Prostate gland (tissue), 2 donors: Measurements from ENCODE around the gene ARL4C. TPM values are rescaled to one million over a fixed set of nuclear protein-coding genes. Genes with fewer than 3 reads are reported as not detected.

Experiments
- DNase-seq: peaks from one replicate; pipeline ENCODE4 v3.0.0-alpha.2; 2019; ENCODE audit warnings: low spot score
- H3K27ac ChIP-seq, 2 donors: fragments of 200-600 bp; sonication (generic); 2 replicates each; pipeline ENCODE4 v1.5.1; 2017 to 2019
- H3K27me3 ChIP-seq: fragments of 200-600 bp; sonication (generic); replicated peaks from 2 replicates; pipeline ENCODE4 v1.5.1; 2019; ENCODE audit not compliant: insufficient read depth
- H3K36me3 ChIP-seq, 2 donors: fragments of 200-600 bp; sonication (generic); 1 replicate in 1 of 2; 2 replicates in 1 of 2; pipeline versions ENCODE4 v1.5.1 to v1.8.1; 2017 to 2019
- H3K4me1 ChIP-seq: fragments of 200-600 bp; sonication (generic); replicated peaks from 2 replicates; pipeline ENCODE4 v1.5.1; 2019
- H3K4me3 ChIP-seq, 2 donors: fragments of 200-600 bp; sonication (generic); 2 replicates each; pipeline ENCODE4 v1.5.1; 2017 to 2019
- H3K9me3 ChIP-seq: fragments of 200-600 bp; sonication (generic); 2 replicates; pipeline ENCODE4 v1.5.1; 2017
- CTCF ChIP-seq, 4 experiments: fragments of 200-600 bp in 2 of 4; fragments of 450-650 bp in 2 of 4; sonication (generic) in 2 of 4; IDR thresholded peaks; 1 replicate in 3 of 4; 2 replicates in 1 of 4; pipeline ENCODE4 v1.5.1; 2016 to 2019; ENCODE audit warnings: antibody characterized with exemption in 4 of 4, mild to moderate bottlenecking in 2 of 4, moderate library complexity in 2 of 4
- POLR2A ChIP-seq: fragments of 450-650 bp; IDR thresholded peaks from one replicate; pipeline ENCODE4 v1.6.1; 2016; ENCODE audit warnings: antibody characterized with exemption, mild to moderate bottlenecking
- POLR2AphosphoS5 ChIP-seq: sonication (generic); formaldehyde crosslinking; IDR thresholded peaks from one replicate; pipeline ENCODE4 v1.6.1; 2017; ENCODE audit warnings: antibody characterized with exemption
- WGBS: methylation state at CpG from one replicate; pipeline ENCODE4 v1.1.5; 2018; 5-methylcytosine and 5-hydroxymethylcytosine counted together
- intact Hi-C: fragments of 100-400 bp; cut with DNase I; formaldehyde crosslinking; loops from one replicate; pipeline ENCODE4 v1.14.2; 2022
- total RNA-seq, 2 donors: library from RNA; depleted of rRNA; stranded (reverse); fragments of >200 nt; gene quantifications; one replicate each; pipeline ENCODE4 v1.1.0, GENCODE V29; 2016

The ARL4C gene
- total RNA-seq, 2 donors from 2014 or later: 8.5 to 20.5 TPM

- TF ChIP-seq POLR2A (no peak), POLR2AphosphoS5 (no peak), CTCF (IDR thresholded peaks at IDR 0.05) (no peak)
- Histone ChIP-seq H3K9me3 (no peaks in the 10 kb centered on the region), H3K36me3 (no peaks in the 10 kb centered on the region), H3K4me1 (peaks cover 4% of the 10 kb centered on the region), H3K4me3 (no peak overlapping the region), H3K27ac (peak overlapping the region in 1 of 2 donors; percentile 25), H3K27me3 (no peaks in the 10 kb centered on the region)
- intact Hi-C loops: no loop called here
- WGBS: 60% methylated on average over 7 of the region's 7 CpGs
- no peak for DNase-seq
Observed at GRCh38 chr2:234469251-234469845, 27.5 kb downstream of the ARL4C start.

- intact Hi-C loops: no loop called here
- no peaks in the 10 kb centered on the region for H3K36me3 ChIP-seq
- no peak overlapping the region for H3K4me3 ChIP-seq
- H3K4me1 ChIP-seq: peaks cover 4% of the 10 kb centered on the region
- H3K9me3 ChIP-seq: no peaks in the 10 kb centered on the region
- WGBS: 48% methylated on average over 5 of the region's 5 CpGs
- H3K27ac ChIP-seq: no peak overlapping the region
- no peaks in the 10 kb centered on the region for H3K27me3 ChIP-seq
- TF ChIP-seq POLR2AphosphoS5 (peak; percentile 62), CTCF (IDR thresholded peaks at IDR 0.05) (no peak)
- DNase-seq: peak; percentile 70
Observed at GRCh38 chr2:234468503-234468902, 28.4 kb downstream of the ARL4C start.

DNA sequence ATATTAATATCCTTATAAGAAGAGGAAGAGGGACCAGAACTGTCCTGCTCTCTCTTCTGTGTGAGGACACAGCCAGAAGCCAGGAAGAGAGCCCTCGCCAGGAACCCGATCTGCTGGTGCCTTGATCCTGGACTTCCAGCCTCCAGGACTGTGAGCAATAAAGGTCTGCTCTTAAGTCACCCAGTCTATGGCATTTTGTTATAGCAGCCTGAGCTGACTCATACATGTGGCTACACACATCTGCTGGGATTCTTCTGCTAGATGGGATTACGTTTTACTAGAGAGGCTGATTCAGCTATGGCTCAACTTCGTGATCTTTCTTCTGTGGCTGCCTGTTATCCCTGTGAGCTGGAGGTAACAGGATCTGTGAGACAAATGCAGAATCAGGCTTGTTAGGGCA, 29.6 kb downstream of the ARL4C start:
- no peaks in the 10 kb centered on the region for H3K27me3 ChIP-seq
- no peaks in the 10 kb centered on the region for H3K36me3 ChIP-seq
- 92% methylated on average over 4 of the region's 4 CpGs for WGBS
- TF ChIP-seq POLR2AphosphoS5: no peak
- TF ChIP-seq CTCF (IDR thresholded peaks at IDR 0.05): no peak
- no peak for TF ChIP-seq POLR2A
- H3K9me3 ChIP-seq: no peaks in the 10 kb centered on the region
- no peak overlapping the region for H3K4me3 ChIP-seq
- intact Hi-C loops: no loop called here
- DNase-seq: no peak
- no peak overlapping the region for H3K27ac ChIP-seq
- peaks cover 4% of the 10 kb centered on the region for H3K4me1 ChIP-seq

- intact Hi-C loops: no loop called here
- no peak for DNase-seq
- Histone ChIP-seq H3K9me3 (no peaks in the 10 kb centered on the region), H3K36me3 (no peaks in the 10 kb centered on the region), H3K27me3 (no peaks in the 10 kb centered on the region), H3K4me1 (peaks cover 4% of the 10 kb centered on the region), H3K4me3 (no peak overlapping the region), H3K27ac (no peak overlapping the region)
- no peak for TF ChIP-seq CTCF (IDR thresholded peaks at IDR 0.05)
- TF ChIP-seq POLR2AphosphoS5: no peak
- 58% methylated on average over 9 of the region's 9 CpGs for WGBS
Observed at GRCh38 chr2:234464291-234464645, 32.6 kb downstream of the ARL4C start.

DNA sequence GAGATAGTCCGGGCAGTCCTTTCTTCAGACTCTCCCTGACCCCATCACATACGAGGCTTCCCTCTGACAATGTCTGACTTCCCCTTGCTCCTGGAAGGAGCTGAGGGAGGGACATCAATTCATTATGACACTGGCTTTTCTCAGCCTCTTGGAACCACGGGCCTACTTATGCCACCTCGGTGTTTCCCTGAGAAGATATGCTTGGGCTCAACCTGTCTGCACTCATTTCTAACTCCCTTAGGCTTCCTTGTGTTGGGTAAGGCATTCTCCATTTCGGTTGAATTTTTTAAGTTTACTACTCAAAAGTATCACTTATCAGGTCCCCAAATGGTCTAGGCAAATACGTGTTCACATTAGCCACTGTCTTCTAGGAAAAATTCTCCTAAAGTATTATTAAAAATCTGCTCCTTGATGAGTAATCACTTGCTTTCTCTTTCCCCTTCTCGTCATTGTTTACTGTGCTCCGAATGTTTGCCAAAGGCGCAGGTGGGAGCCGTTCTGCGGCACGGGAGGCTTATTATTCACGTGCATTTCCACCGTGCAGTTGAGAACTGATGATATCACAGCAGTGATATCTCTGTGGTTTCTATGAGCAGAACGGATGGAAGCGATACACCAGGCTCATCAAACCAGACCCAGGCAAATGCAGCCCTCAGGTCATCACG, 33.1 kb downstream of the ARL4C start:
- H3K9me3 ChIP-seq: no peaks in the 10 kb centered on the region
- peak; percentile 70 for DNase-seq
- WGBS: 51% methylated on average over 17 of the region's 17 CpGs
- TF ChIP-seq POLR2A (no peak), POLR2AphosphoS5 (peak; percentile 88), CTCF (IDR thresholded peaks at IDR 0.05) (no peak)
- intact Hi-C loops: no loop called here
- no peaks in the 10 kb centered on the region for H3K27me3 ChIP-seq
- H3K4me1 ChIP-seq: peaks cover 4% of the 10 kb centered on the region
- no peak overlapping the region for H3K4me3 ChIP-seq
- H3K36me3 ChIP-seq: no peaks in the 10 kb centered on the region
- peak overlapping the region in 1 of 2 donors; percentile 46 for H3K27ac ChIP-seq
